IMR-90 (cell line): ENCODE measurements around the gene PREB.

Source experiments
- ELK1 ChIP-seq: fragments of 150-350 bp; IDR thresholded peaks from 2 replicates; pipeline ENCODE4 v1.6.1; 2016; ENCODE audit warnings: low read depth, mild to moderate bottlenecking, low read length, moderate library complexity, borderline replicate concordance
- NFE2L2 ChIP-seq: fragments of 150-350 bp; IDR thresholded peaks from 2 replicates; pipeline ENCODE4 v1.6.1; 2016; ENCODE audit warnings: low read depth, mild to moderate bottlenecking, low read length
- POLR2A ChIP-seq: IDR thresholded peaks from 2 replicates; pipeline ENCODE4 v1.6.1; 2012; ENCODE audit warnings: mild to moderate bottlenecking, low read depth, low read length
- RFX5 ChIP-seq: IDR thresholded peaks from 2 replicates; pipeline ENCODE4 v1.8.0; 2012; ENCODE audit warnings: low read depth, mild to moderate bottlenecking, low read length, moderate library complexity
- TF ChIP-seq, protein P1 (sequence below): conservative IDR thresholded peaks from 2 replicates; pipeline ENCODE4 v1.5.1; 2012; ENCODE audit warnings: mild to moderate bottlenecking, low read depth, low read length, improper control_type of control experiment

DNA sequence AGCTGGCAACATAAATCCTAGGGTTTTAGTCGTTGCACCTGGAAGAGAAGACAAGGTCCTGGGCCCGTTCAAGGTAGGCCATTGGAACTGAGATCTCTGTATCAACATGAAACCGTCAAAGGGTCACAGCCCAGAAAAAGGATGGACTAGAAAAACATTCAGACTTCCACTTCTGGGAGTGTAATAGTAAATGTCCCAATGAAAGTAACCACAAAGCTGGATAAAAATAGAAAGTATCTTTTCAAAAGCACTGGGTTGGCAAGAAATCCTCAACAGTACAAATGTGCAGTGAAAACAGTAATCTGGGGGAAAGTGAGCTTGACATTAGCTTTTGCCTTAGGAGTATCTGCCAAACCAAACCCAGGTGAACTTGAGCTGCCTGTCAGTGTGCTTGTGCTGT, 28.5 kb downstream of the PREB start:
- TF ChIP-seq, protein P1, sequence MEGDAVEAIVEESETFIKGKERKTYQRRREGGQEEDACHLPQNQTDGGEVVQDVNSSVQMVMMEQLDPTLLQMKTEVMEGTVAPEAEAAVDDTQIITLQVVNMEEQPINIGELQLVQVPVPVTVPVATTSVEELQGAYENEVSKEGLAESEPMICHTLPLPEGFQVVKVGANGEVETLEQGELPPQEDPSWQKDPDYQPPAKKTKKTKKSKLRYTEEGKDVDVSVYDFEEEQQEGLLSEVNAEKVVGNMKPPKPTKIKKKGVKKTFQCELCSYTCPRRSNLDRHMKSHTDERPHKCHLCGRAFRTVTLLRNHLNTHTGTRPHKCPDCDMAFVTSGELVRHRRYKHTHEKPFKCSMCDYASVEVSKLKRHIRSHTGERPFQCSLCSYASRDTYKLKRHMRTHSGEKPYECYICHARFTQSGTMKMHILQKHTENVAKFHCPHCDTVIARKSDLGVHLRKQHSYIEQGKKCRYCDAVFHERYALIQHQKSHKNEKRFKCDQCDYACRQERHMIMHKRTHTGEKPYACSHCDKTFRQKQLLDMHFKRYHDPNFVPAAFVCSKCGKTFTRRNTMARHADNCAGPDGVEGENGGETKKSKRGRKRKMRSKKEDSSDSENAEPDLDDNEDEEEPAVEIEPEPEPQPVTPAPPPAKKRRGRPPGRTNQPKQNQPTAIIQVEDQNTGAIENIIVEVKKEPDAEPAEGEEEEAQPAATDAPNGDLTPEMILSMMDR = no peak
- TF ChIP-seq ELK1 = no peak
- TF ChIP-seq NFE2L2 = no peak
- TF ChIP-seq RFX5 = no peak
- TF ChIP-seq POLR2A = no peak
